ENCODE measurements around the gene NPEPL1.

DNA sequence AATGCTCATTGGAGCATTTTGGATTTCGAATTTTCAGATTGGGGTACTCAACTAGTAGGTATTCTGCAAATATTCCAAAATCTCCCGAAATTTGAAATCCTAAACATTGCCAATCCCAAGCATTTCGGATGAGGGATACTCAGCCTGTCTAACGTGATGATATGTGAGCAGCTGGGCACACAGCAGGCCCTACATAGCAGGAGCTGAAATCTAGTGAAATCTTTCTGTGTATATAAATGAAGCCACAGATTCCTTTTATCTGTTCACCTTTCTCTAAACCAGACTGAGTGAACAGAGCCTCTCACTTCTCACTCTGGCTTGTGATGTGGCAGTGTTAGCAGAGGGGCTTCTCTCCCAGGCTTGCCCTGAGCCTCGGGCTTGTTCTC is 23.7 kb upstream of the NPEPL1 start:
- TF ChIP-seq POLR2A (IDR thresholded peaks at IDR 0.05) (no peak), POLR2AphosphoS5 (IDR thresholded peaks at IDR 0.05) (no peak)
- TF ChIP-seq, protein P1, sequence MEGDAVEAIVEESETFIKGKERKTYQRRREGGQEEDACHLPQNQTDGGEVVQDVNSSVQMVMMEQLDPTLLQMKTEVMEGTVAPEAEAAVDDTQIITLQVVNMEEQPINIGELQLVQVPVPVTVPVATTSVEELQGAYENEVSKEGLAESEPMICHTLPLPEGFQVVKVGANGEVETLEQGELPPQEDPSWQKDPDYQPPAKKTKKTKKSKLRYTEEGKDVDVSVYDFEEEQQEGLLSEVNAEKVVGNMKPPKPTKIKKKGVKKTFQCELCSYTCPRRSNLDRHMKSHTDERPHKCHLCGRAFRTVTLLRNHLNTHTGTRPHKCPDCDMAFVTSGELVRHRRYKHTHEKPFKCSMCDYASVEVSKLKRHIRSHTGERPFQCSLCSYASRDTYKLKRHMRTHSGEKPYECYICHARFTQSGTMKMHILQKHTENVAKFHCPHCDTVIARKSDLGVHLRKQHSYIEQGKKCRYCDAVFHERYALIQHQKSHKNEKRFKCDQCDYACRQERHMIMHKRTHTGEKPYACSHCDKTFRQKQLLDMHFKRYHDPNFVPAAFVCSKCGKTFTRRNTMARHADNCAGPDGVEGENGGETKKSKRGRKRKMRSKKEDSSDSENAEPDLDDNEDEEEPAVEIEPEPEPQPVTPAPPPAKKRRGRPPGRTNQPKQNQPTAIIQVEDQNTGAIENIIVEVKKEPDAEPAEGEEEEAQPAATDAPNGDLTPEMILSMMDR (IDR thresholded peaks at IDR 0.05), result no peak

Measured in breast epithelium (tissue), 3 donors.